Fibroblast of skin of abdomen (primary cell): ENCODE results near the gene PCCA.
A peak's percentile ranks its signal among the peaks of the same experiment; 100 is the strongest.

Experiments used
- DNase-seq: peaks from one replicate; pipeline ENCODE4 v3.0.0-alpha.2; 2013

The PCCA gene

GRCh38 chr13:100473501-100474044, 384.7 kb downstream of the PCCA start:
- no peak for DNase-seq

- DNase-seq = no peak
Observed at GRCh38 chr13:100476963-100477362, 388.1 kb downstream of the PCCA start.

GRCh38 chr13:100478107-100478809, 389.4 kb downstream of the PCCA start:
- no peak for DNase-seq

GRCh38 chr13:100480676-100481075, 391.8 kb downstream of the PCCA start:
- DNase-seq = no peak

- no peak for DNase-seq
Observed at GRCh38 chr13:100483139-100483538, 394.2 kb downstream of the PCCA start.

GRCh38 chr13:100483841-100484381, 395.0 kb downstream of the PCCA start:
- DNase-seq = no peak

GRCh38 chr13:100484702-100485101, 395.8 kb downstream of the PCCA start:
- DNase-seq = no peak

- DNase-seq = no peak
Observed at GRCh38 chr13:100485265-100485664, 396.4 kb downstream of the PCCA start.

GRCh38 chr13:100490692-100491091, 401.8 kb downstream of the PCCA start:
- DNase-seq = no peak

GRCh38 chr13:100491164-100491842, 402.4 kb downstream of the PCCA start:
- DNase-seq = peak; percentile 13

GRCh38 chr13:100493418-100493817, 404.5 kb downstream of the PCCA start:
- DNase-seq = no peak

- DNase-seq = no peak
Observed at GRCh38 chr13:100495455-100495854, 406.6 kb downstream of the PCCA start.

GRCh38 chr13:100497389-100497788, 408.5 kb downstream of the PCCA start:
- peak; percentile 32 for DNase-seq

- DNase-seq = peak; percentile 39
Observed at GRCh38 chr13:100502446-100502845, 413.6 kb downstream of the PCCA start.

- DNase-seq = no peak
Observed at GRCh38 chr13:100503622-100504021, 414.7 kb downstream of the PCCA start.

GRCh38 chr13:100506154-100506553, 417.3 kb downstream of the PCCA start:
- DNase-seq = no peak

- no peak for DNase-seq
Observed at GRCh38 chr13:100506600-100507422, 417.9 kb downstream of the PCCA start.

- no peak for DNase-seq
Observed at GRCh38 chr13:100508455-100508854, 419.6 kb downstream of the PCCA start.

GRCh38 chr13:100508996-100509395, 420.1 kb downstream of the PCCA start:
- DNase-seq = no peak

GRCh38 chr13:100510208-100510957, 421.5 kb downstream of the PCCA start:
- DNase-seq = no peak

GRCh38 chr13:100511466-100511865, 422.6 kb downstream of the PCCA start:
- no peak for DNase-seq

- DNase-seq = peak; percentile 15
Observed at GRCh38 chr13:100512422-100512821, 423.5 kb downstream of the PCCA start.
